Left ventricle myocardium inferior (tissue), 1 donor: ENCODE results near the gene RPS10. TPM values are rescaled to one million over a fixed set of nuclear protein-coding genes. Genes with fewer than 3 reads are reported as not detected.
A peak's percentile ranks its signal among the peaks of the same experiment; 100 is the strongest.

ENCODE experiments used
- DNase-seq: peaks from one replicate; pipeline ENCODE4 v3.0.0-alpha.2; 2020
- H3K27ac ChIP-seq: fragments of 200-600 bp; replicated peaks from 2 replicates; pipeline ENCODE4 v1.8.0; 2021
- H3K27me3 ChIP-seq: fragments of 200-600 bp; 2 replicates; pipeline ENCODE4 v1.8.0; 2021; ENCODE audit warnings: low read depth
- H3K36me3 ChIP-seq: fragments of 200-600 bp; 2 replicates; pipeline ENCODE4 v1.8.0; 2021
- H3K4me1 ChIP-seq: fragments of 200-600 bp; 2 replicates; pipeline ENCODE4 v1.8.0; 2021
- H3K4me3 ChIP-seq: fragments of 200-600 bp; 2 replicates; pipeline ENCODE4 v1.8.0; 2021; ENCODE audit warnings: mild to moderate bottlenecking, moderate library complexity
- H3K9me3 ChIP-seq: fragments of 200-600 bp; replicated peaks from 2 replicates; pipeline ENCODE4 v1.8.0; 2021
- intact Hi-C: fragments of 100-400 bp; cut with micrococcal nuclease; formaldehyde crosslinking; loops from one replicate; pipeline ENCODE4 v1.11.0; 2022
- total RNA-seq: library from RNA; stranded (reverse); fragmentation: NEBNext Ultra II Directional; extraction: Animal tissue kit (Norgen Biotek cat#: 25700); gene quantifications from one replicate; pipeline ENCODE4 v1.2.1, GENCODE V29; 2021
- TF ChIP-seq, protein P1 (sequence below): fragments of 200-600 bp; IDR thresholded peaks from 2 replicates; pipeline ENCODE4 v1.8.0; 2021; ENCODE audit warnings: antibody characterized with exemption, mild to moderate bottlenecking, borderline replicate concordance
- donor health status: DM: no; HTN: yes; CAD: no; lungs with severe emphysema.

RPS10 gene
- total RNA-seq, 1 donor from 2014 or later, result 678 TPM

DNA sequence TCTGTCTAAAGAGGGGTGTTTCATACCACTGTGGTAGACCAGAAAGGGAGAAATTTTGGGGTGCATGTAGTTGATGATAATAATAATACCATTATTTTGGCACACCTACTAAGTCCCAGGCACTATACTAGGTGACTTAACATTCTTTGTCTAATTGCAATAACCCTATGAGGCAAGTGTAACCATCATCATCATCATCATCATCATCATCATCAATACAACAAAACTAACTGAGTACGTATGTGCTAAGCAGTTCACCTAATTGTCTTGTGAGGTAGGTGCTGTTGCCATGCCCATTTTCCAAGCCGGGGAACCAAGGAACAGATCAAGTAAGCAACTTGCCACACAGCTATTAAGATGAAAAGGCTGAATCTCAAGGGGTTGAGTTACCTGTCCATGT is 37.4 kb upstream of the RPS10 start:
- TF ChIP-seq, protein P1, sequence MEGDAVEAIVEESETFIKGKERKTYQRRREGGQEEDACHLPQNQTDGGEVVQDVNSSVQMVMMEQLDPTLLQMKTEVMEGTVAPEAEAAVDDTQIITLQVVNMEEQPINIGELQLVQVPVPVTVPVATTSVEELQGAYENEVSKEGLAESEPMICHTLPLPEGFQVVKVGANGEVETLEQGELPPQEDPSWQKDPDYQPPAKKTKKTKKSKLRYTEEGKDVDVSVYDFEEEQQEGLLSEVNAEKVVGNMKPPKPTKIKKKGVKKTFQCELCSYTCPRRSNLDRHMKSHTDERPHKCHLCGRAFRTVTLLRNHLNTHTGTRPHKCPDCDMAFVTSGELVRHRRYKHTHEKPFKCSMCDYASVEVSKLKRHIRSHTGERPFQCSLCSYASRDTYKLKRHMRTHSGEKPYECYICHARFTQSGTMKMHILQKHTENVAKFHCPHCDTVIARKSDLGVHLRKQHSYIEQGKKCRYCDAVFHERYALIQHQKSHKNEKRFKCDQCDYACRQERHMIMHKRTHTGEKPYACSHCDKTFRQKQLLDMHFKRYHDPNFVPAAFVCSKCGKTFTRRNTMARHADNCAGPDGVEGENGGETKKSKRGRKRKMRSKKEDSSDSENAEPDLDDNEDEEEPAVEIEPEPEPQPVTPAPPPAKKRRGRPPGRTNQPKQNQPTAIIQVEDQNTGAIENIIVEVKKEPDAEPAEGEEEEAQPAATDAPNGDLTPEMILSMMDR, result no peak
- intact Hi-C loops, result loop anchor here (5.0 kb wide), 1 partner anchor 144 kb away; no protein-coding TSS in a partner anchor
- H3K27ac ChIP-seq, result no peak overlapping the region

DNA sequence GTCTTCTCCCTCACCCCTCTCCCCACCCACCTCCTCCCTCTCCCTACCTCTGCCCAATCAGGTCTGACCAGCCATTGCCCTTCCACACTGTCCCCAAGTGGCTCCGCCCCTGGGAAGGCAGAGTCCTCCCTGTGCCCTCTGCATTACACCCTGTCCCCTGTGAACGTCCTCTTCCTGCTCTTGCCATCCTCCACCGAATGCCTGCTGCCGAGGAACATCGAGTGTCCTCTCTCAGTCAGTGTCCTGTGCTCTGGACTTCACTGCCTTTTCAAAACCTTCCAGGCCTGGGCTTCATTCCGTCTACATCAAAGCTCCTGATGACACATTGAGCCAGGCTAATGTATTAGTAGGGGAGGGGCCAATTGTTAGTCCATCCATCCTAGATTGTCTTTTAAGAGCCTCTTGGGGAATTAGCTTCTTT is 36.7 kb upstream of the RPS10 start:
- Histone ChIP-seq H3K27me3 (peaks cover 36% of the 10 kb centered on the region), H3K27ac (peak overlapping the region; percentile 64), H3K36me3 (no peaks in the 10 kb centered on the region), H3K4me1 (peaks cover 17% of the 10 kb centered on the region), H3K9me3 (no peaks in the 10 kb centered on the region), H3K4me3 (no peak overlapping the region)
- peak; percentile 62 for DNase-seq
- intact Hi-C loops, result loop anchor here (5.0 kb wide), 1 partner anchor 145 kb away; no protein-coding TSS in a partner anchor
- TF ChIP-seq, protein P1, result no peak

More for the DNA sequence above, 37.4 kb upstream of the RPS10 start:
- DNase-seq, result no peak
- no peaks in the 10 kb centered on the region for H3K9me3 ChIP-seq
- no peak overlapping the region for H3K4me3 ChIP-seq
- H3K27me3 ChIP-seq, result peaks cover 36% of the 10 kb centered on the region
- peaks cover 17% of the 10 kb centered on the region for H3K4me1 ChIP-seq
- no peaks in the 10 kb centered on the region for H3K36me3 ChIP-seq

DNA sequence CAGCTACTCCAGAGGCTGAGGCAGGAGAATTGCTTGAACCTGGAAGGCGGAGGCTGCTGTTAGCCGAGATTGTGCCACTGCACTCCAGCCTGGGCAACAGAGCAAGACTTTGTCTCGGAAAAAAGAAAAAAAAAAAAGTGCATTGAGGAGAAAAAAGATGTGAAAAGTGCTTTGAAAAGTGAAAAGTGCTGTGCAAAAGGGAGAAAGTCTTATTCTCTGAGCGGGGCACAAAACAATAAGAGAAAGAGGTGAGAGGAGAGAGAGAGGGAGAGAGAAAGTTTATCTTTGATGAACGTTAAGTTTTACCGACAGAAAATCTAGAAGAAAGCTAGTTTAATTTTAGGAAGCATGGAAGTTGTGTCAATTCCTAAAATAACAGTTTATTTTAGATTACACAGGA is 36.1 kb upstream of the RPS10 start:
- no peak for DNase-seq
- Histone ChIP-seq H3K4me1 (peaks cover 17% of the 10 kb centered on the region), H3K36me3 (no peaks in the 10 kb centered on the region), H3K27me3 (peaks cover 36% of the 10 kb centered on the region), H3K4me3 (no peak overlapping the region), H3K9me3 (no peaks in the 10 kb centered on the region), H3K27ac (peak overlapping the region; percentile 38)
- TF ChIP-seq, protein P1, result no peak
- intact Hi-C loops, result loop anchor here (5.0 kb wide), 1 partner anchor 145 kb away; no protein-coding TSS in a partner anchor

DNA sequence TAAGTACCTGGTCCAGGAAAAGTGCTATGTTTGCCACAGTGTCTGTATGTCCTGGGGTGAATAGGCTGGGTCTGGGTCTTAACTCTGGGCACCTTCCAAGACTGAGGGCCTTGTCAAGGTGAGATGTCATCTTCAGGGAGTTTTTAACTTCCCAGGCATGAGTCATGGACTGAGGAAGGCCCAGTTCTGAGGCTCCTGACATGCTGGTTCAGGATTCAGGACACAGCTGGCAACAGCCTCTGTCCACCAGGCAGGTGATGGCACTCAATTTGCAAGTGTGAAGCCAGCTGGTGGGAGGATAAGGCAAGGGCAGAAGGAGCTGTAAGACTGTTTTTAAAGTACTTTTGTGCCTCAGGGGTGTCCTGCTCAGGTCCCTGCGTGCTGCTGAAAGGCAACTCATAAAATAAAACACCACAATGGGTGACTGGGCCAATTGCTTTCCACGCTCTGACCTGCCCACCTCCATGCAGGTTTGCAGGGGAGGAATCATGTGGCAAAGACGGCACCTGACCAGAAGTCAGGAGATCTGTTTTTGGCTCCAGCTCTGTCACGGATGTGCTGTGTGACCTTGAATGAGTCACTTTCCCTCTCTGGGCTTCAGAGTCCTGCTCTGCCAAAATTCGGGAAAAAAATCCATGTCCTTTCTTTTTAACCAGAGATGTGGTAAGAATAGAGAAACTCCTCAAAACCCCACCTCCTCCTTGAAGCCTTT is 35.1 kb upstream of the RPS10 start:
- H3K9me3 ChIP-seq, result no peaks in the 10 kb centered on the region
- TF ChIP-seq, protein P1, result no peak
- H3K4me3 ChIP-seq, result no peak overlapping the region
- no peaks in the 10 kb centered on the region for H3K36me3 ChIP-seq
- peaks cover 26% of the 10 kb centered on the region for H3K27me3 ChIP-seq
- peaks cover 12% of the 10 kb centered on the region for H3K4me1 ChIP-seq
- DNase-seq, result no peak
- no peak overlapping the region for H3K27ac ChIP-seq
- intact Hi-C loops, result loop anchor here (5.0 kb wide), 1 partner anchor 146 kb away; no protein-coding TSS in a partner anchor

DNA sequence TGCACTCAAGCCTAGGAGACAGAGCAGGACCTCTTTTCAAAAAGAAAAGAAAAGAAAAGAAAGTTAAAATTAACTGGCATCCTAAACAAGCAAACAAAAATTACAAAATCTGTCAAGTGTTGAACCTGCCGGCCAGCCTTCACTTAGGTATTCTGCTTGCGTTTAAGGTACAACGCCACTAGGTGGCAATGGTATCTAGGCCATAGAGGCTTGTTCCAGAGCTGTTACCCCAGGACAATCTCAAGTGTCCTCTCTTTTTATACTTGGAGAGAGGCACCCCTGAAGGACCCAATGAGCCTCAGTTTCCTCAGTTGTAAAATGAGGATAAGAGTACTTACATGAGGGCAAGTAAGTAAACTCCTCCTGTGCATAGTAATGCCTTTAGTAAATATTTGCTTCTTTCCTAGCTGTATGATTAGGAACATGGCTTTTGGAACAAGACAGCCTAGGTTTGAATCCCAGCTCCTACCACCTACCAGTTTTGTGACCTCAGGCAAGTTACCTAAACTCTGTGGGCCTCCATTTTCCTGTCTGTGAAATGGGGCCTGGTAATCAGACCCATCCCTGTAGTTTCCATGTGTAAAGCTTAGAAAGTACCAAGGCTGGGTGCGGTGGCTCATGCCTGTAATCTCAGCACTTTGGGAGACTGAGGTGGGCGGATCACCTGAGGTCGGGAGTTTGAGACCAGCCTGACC is 34.2 kb upstream of the RPS10 start:
- H3K4me3 ChIP-seq, result no peak overlapping the region
- no peaks in the 10 kb centered on the region for H3K9me3 ChIP-seq
- DNase-seq, result no peak
- intact Hi-C loops, result loop anchor here (5.0 kb wide), 1 partner anchor 147 kb away; no protein-coding TSS in a partner anchor
- peaks cover 3% of the 10 kb centered on the region for H3K4me1 ChIP-seq
- peaks cover 17% of the 10 kb centered on the region for H3K27me3 ChIP-seq
- H3K27ac ChIP-seq, result no peak overlapping the region
- TF ChIP-seq, protein P1, result peak; percentile 72
- H3K36me3 ChIP-seq, result no peaks in the 10 kb centered on the region
